ENCODE data around the gene TFPI2.
"Not testable (repeated sequence)": the region's sequence is repeated elsewhere in the genome, so short reads cannot be mapped to it uniquely, and the experiment has no call there.

The TFPI2 gene, protein sequence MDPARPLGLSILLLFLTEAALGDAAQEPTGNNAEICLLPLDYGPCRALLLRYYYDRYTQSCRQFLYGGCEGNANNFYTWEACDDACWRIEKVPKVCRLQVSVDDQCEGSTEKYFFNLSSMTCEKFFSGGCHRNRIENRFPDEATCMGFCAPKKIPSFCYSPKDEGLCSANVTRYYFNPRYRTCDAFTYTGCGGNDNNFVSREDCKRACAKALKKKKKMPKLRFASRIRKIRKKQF

DNA sequence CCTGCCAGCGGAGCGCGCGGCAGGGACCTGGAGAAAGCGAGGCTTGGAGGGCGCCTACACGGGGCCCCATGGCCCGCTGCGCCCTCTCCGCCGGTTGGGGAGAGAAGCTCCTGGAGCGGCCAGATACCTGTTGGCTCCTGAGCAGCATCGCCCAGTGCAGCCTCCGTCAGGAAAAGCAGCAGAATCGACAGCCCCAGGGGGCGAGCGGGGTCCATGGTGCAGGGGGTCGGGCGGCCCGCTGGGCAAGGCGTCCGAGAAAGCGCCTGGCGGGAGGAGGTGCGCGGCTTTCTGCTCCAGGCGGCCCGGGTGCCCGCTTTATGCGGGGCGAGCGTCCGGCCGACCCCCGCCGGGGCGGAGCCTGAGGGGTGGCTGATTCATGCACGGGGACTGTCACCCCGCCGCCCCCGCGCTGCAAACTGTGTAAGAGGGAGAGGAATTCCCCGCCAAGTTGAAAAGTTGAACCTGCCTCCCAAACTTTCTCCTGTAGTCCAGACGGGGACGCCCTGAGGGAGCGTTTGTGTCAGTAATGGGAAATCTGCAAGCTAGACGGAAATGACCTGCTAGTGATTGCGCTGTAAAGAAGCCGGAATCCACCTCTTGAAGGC is at the start of gene TFPI2:
Gene TFPI2 (minus strand): TSS at position 290 of the 605 bp plus-strand sequence. CDS start 75 bp downstream, at position 215.
- peak; percentile 66 for DNase-seq

DNA sequence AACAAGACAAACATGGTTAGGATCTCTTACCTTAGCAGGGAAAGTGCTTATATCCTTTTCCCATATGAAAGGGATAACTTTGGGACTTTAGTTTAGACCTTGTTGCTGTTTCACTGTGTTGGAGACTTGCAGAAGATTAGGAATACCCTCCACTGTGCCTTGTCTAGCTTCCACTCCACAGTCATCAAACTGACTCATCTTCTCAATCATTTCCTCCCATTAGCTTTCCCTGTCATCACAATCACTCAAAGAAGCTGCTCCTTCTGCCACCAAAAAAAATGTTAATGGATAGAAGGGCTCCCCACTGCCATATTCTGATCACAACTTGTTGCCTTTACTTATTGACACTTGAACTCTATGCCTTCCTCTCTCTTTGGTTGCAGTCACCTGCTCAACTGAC is 47.7 kb upstream of the TFPI2 start:
- no peak for DNase-seq

DNA sequence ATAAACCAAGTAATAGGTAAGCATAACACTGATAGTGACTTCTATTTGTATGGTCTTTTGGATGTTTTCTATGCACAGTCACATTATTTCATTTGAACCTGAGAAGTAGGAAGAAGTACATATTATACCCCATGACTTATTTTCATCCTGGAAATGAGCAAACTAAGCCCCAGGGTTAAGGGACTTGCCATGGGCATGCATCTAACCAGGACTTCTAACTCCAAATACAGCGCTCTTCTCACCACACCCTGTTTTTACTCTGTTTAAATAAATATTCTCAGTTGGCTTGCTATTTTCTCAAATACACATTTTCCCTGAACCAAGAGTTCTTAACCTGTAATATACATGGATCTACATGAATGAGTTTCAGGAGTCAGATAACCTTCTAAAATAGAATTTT is 47.3 kb upstream of the TFPI2 start:
- DNase-seq: no peak

DNA sequence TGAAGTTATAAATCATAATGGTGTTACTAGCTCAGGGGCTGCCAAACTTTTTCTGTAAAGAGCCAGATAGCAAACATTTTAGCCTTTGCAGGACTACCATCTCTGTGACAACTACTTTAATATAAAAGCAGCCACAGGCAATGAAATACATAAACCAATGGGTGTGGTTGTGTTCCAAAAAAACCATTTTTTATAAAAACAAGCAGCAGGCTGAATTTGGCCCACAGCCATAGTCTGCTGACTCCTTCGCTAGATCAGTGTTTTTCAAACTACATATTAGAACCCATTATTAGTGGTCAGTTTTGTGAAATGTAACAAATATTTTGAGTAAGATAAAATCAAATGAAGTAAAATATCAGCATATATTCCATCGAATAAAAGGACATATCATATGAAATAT is 44.5 kb upstream of the TFPI2 start:
- no peak for DNase-seq

DNA sequence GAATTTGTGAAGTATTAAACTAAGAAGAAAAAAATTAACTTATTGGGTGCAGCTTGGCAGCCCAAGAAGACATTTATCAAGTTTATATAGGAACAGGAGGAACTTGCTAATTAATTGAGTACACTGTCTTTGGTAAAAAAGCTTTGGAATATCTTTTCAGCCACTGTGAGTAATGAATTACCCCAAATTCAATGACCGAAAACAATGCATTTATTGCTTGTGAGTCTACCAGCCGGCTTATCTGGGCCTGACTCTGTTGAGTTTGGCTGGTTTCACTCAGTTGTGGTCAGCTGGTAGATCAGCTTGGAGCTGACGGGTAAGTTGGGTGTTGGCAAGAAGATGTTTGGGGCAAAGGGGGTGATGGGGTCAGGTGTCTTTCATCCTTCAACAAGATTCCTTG is 42.6 kb upstream of the TFPI2 start:
- DNase-seq: no peak

DNA sequence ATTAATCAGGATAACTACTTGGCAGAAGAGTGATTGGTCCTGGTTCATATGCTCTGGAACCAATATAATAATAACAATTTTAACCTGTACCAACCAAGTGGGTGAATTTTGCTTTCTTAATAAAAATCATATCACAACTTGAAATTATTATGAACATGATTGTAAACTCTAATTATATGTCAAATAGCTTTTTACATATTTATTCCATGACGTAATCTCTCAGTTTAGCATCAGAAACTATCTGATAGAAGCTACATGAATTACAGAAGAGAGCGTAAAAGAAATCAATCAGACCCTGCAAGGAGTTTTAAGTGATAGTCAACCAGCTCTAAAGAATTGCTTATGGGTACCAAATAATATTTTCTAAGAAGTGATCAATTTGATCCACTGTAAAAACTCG is 41.1 kb upstream of the TFPI2 start:
- no peak for DNase-seq

DNA sequence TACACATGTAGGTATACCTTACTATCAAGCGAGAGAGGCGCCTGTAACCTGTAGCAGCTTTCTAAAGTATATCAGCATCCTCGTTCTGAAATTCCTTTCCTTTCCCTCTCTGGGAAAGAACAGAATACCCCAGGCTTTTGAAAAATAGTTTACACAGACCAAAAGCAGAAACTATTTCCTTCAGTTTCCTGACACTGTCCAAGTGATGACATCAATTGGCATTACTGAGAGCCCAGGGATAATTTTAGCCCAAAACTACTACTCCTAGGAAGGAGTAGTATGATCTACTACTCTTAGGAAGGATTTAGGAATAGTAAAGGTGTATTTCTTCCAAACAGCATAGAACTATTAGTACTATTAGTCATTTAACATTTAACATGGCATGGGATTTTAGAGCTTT is 37.0 kb upstream of the TFPI2 start:
- no peak for DNase-seq

DNA sequence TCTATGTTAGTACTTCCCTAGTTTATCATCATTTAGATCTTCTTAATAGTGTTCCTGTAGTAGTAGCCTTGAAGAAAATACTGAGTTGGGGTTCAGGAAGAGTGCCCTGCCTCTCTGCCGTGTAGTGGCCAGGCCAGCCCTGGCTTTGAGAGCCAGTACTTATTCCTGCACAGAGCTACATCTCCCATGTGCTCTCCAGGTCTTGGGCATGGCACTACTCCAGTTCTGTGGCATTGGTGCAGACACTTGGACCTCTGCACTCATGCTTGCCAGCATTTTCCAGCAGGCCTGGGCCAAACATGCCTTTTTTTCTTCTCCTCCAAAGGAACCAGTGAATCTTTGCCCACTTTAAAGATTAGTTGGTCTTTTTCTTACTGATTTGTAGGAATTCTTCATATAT is 36.2 kb upstream of the TFPI2 start:
- DNase-seq: no peak

DNA sequence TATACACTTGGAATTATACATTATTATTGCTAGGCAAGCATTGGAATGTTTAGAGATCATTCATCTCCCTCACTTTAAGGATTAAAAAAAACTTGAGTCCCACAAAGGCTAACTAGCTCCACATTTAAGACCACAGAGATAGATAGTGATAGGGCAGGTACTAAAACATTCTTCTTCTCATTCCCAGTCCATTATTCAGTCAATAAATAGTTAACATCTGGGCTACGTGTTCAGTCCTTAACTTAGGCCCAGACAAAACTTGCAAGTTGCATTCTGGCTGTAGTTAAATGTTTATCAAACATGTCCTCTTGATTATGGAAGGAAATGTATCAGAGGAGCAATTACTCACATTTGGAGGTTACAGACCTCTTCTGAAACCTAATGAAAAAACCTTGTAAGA is 33.4 kb upstream of the TFPI2 start:
- DNase-seq: no peak

DNA sequence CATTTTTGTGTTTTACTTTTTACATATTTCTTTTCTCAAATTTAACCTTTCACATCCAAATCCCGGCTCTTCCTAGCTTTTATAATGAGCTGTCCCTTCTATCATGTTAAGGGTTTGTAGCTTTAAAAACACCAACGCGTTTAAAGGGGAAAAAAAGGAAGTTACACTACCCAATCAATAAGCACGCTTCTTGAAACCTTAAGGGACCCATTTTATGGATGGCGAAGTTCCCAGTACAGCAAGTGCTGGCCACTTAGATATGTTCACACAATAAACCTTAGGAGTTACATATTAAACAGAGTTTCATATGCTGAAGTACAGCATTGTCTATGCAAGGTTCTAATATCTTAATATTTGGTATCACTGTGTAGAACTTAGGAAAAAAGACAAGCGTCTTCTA is 32.7 kb upstream of the TFPI2 start:
- no peak for DNase-seq

DNA sequence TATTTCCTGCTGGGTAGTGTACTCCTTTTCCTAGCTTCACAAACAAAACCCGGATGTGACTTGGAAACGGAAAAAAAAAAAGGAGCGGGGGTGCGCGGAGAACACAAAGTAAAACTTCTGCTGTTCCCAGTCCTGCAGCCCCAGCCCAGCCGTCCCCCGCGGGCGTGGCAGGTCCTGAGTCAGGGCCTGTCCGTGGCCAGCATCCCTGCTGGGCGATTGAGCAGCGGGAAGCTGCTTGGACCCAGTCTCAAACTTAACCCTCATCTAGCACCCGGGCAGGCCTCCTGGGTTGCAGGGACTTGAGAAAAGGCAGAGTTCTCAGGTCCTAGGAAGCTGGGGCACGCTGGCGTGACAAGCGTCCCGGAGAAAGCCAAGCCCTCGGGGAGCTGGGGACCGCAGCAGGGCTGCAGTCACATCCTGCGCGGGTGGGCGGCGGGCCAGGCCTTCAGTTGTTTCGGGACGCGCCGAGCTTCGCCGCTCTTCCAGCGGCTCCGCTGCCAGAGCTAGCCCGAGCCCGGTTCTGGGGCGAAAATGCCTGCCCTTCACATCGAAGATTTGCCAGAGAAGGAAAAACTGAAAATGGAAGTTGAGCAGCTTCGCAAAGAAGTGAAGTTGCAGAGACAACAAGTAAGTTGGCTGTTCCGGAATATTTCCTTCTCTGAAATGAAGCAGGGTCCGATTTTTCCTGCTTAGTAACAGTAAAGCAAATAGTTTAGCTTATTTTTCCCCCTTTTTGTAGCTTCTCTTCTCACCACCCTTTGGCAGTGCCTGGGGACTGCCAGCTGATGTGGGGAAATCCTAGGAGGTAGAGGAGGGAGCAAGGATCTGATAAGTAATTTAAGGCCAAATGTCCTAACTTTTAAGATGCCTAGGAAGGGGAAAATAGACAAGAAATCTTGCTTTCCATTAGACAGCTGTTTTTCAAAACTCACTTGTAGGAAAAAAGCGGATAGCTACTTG is 31.3 kb upstream of the TFPI2 start, which contains the start of gene GNG11:
Gene GNG11 (plus strand): TSS at position 129 of the 960 bp plus-strand sequence. CDS start 403 bp downstream, at position 532.
- DNase-seq: peak; percentile 29

DNA sequence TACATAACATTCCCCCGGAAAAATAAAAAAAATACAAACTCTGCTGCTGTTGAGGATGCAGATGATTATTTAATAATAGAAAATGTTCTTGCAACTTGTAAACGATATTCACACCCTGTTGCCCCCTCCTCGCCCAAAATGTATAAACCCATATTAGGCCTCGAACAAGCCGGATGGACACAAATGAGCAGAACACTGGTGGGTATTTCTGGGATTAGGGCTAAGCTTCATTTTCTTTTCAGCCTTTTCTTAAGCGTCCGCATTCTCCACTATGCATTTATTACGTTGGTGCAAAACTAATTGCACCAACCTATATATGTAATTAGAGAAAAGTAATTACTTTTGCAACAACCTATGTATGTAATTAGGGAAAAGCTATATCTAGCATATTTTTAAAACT is 30.6 kb upstream of the TFPI2 start:
- DNase-seq: no peak

DNA sequence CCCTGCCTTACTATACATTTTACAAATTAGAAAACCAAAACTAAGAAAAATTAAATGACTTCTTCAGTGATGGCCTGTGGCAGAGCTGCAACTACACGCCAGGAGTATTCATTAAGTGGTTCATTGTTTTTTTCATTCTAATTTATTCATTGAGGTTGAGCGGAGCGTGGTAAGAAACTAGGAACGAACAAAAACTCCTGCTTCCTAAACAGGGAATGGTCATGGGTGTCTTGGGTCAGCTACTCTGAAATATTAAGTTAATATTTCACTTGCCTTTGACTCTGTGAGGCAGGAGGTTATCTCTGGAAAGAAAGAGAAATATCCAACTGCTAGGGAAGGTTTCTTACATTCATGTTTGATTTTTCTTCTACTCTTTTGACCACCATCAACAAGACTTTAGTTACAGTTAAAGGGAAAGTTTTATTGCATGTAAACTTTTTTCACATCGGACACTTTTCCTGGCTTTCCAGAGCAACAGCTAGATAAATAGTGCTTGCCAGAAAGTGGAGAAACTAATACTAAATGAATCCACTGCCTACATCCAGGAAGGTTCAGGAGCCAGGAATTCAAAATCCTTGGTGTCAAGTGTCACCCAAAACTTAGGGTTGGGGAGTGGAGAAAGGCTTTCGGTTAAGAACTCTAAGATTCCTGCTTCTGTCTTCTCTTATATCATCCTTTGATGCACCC is 30.1 kb upstream of the TFPI2 start:
- DNase-seq: no peak

DNA sequence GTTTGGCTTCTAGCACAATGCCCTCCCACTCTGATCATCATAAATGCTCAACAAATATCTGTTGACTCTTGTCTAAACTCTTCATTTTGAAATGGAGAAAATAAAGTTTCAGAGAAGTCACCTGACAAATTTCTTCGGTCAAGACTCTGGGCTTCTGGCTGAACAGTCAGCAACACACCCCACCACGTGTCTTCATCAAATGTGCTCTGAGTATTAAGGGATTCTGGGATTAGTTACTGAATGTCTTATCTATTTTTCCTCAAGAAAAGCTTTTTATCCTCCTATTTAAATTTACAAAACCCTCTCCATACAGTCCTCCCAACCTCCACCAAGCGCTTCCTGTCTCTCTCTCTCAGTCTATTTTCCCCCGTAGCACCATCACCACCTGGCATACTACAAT is 25.8 kb upstream of the TFPI2 start:
- DNase-seq: not testable (repeated sequence)

DNA sequence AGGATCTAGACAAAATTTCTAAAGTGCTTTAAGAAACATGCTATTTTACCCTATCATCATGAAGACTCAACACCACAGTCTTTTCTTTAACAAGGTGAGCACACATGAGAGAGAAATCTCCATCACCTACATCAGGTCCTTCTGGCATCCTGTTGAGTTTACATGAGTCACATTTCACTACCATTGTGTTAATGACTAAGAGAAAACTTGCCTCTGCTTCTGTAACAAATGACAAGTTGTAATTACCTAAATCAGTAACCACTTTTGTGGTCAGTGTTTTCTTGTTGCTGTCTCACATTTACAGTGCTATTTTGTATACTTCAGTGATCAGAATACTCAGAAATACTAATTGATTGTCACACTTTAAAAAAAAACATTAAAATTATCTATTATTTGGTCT is 25.3 kb upstream of the TFPI2 start:
- not testable (repeated sequence) for DNase-seq

DNA sequence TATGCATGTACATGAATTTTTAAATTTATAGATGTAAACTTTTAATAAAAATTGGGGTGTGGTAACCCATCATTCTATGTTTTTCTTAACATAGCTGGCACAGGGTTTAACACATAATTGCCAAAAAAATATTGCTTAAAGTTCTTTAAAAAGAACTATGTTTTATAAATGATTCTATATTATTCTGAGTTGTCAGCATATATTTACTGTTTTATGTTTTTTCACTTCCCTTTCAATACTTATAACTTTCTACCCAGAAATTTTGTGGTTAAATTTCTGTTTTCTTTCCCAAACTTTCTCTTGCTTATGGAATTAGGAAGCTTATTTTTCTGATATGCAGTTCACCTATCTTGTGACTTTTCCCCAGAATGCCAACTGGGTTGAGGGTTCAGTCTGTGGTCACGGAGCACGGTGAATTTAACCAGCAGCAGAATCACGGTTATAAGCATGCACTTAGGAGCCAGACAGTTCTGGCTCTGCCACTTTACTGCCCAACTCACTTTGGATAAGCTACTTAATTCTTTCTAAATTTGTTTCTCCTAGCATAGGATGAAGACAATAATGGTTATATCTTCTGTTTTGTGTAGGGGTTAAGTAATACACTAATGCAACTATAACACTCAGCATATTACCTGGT is 24.8 kb upstream of the TFPI2 start:
- not testable (repeated sequence) for DNase-seq

DNA sequence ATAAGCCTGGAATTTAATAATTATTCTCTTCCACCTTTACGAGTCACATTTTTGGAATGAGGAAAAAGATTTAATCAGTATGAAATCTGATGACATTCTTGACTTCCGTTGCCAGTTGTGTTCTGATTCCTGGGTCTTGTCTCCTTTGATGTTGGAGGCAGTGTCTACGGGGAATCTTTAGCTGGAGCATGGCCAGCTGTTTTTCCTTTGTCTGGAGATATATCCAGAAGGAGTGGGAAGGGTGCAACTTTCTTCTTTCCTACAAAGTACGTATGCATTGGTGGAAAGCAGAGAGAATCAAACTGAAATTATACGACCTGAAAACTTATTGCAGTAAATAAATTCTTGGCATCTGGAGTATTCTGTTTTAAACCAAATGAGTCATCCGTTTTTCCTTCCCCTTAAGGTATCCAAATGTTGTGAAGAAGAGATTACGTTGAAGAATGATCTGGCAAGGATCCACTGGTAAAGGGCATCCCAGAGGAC is 24.1 kb upstream of the TFPI2 start:
- no peak for DNase-seq

DNA sequence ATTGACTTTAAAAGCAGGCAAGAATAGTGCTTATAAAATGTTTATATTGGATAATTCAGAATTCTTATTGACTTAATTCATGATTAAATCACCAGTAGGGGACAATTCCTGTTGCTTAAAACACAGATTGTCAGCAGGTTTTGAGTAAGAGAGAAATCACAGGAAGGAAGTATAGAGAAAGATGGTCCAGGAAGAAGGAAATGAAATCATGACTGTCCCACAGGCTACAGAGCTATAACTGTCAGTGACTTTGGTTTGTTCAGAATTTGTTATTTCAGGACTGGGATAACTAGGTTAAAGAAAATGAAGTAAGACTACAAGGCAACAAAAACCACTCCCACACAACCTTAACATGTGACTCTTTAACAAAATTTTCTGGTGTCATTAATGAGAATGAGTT is 22.6 kb upstream of the TFPI2 start:
- DNase-seq: no peak

DNA sequence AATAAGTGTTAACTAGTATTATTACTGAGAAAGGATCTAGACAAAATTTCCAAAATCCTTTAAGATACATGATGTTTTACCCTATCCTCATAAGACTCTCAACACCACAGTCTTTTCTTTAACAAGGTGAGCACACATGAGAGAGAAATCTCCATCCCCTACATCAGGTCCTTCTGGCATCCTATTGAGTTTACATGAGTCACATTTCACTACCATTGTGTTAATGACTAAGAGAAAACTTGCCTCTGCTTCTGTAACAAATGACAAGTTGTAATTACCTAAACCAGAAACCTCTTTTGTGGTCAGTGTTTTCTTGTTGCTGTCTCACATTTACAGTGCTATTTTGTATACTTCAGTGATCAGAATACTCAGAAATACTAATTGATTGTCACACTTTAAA is 21.1 kb upstream of the TFPI2 start:
- DNase-seq: not testable (repeated sequence)

DNA sequence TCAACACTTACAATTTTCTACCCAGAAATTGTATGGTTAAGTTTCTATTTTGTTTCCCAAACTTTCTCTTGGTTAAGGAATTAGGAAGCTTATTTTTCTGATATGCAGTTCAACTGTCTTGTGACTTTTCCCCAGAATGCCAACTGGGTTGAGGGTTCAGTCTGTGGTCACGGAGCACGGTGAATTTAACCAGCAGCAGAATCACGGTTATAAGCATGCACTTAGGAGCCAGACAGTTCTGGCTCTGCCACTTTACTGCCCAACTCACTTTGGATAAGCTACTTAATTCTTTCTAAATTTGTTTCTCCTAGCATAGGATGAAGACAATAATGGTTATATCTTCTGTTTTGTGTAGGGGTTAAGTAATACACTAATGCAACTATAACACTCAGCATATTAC is 20.7 kb upstream of the TFPI2 start:
- not testable (repeated sequence) for DNase-seq

DNA sequence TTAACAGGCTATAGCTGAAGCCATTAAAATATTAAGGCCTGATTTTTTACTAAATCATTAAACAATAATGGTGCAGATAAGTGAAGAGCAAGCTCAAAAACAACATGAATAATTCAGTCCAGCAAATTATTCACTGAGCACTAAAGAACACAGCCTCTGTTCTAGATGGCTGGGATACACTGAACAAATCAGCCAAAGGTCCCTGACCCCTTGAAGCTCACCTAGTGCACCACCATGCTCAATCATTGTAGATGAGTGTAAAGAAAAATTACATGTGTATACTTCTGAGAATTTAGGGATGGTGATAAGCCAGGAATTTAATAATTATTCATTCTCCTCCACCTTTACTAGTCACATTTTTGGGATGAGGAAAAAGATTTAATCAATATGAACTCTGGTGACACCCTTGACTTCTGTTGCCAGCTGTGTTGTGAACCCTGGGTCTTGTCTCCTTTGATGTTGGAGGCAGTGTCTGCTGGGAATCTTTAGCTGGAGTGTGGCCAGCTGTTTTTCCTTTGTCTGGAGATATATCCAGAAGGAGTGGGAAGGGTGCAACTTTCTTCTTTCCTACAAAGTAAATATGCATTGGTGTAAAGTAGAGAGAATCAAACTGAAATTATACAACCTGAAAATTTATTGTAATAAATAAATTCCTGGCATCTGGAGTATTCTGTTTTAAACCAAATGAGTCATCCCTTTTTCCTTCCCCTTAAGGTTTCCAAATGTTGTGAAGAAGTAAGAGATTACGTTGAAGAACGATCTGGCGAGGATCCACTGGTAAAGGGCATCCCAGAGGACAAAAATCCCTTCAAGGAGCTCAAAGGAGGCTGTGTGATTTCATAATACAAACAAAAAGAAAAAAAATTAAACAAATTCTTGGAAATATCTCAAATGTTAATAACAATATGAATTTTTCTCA is 19.8 kb upstream of the TFPI2 start:
- no peak for DNase-seq

All from amniotic stem cell (primary cell).